HEK293 (cell line): Measurements from ENCODE around the gene EZH2.

Source experiments
- KLF1 ChIP-seq: fragments of 450-650 bp; formaldehyde crosslinking; IDR thresholded peaks from 2 replicates; pipeline ENCODE4 v1.5.1; 2016; ENCODE audit warnings: missing biosample characterization, missing genetic modification characterization
- SCRT1 ChIP-seq: fragments of 450-650 bp; formaldehyde crosslinking; IDR thresholded peaks from 2 replicates; pipeline ENCODE4 v1.5.1; 2016; ENCODE audit warnings: missing biosample characterization, missing genetic modification characterization, borderline replicate concordance
- SCRT2 ChIP-seq: fragments of 450-650 bp; formaldehyde crosslinking; IDR thresholded peaks from 2 replicates; pipeline ENCODE4 v1.5.1; 2016; ENCODE audit warnings: missing biosample characterization, missing genetic modification characterization
- ZBTB1 ChIP-seq: fragments of 450-650 bp; formaldehyde crosslinking; IDR thresholded peaks from 2 replicates; pipeline ENCODE4 v1.5.1; 2016; ENCODE audit warnings: missing biosample characterization, missing genetic modification characterization
- ZBTB20 ChIP-seq: fragments of 450-650 bp; formaldehyde crosslinking; IDR thresholded peaks from 2 replicates; pipeline ENCODE4 v1.5.1; 2016; ENCODE audit warnings: missing biosample characterization, missing genetic modification characterization
- ZBTB21 ChIP-seq: fragments of 450-650 bp; formaldehyde crosslinking; IDR thresholded peaks from 2 replicates; pipeline ENCODE4 v1.5.1; 2017; ENCODE audit warnings: missing biosample characterization, missing genetic modification characterization
- ZBTB44 ChIP-seq: fragments of 450-650 bp; IDR thresholded peaks from 2 replicates; pipeline ENCODE4 v1.5.1; 2018; ENCODE audit warnings: missing biosample characterization, mild to moderate bottlenecking, missing genetic modification characterization
- ZBTB8A ChIP-seq: fragments of 450-650 bp; formaldehyde crosslinking; IDR thresholded peaks from 2 replicates; pipeline ENCODE4 v1.5.1; 2016; ENCODE audit warnings: missing biosample characterization, missing genetic modification characterization
- ZNF114 ChIP-seq: fragments of 450-650 bp; formaldehyde crosslinking; IDR thresholded peaks from 2 replicates; pipeline ENCODE4 v1.5.0; 2017; ENCODE audit warnings: missing biosample characterization, missing genetic modification characterization
- ZNF175 ChIP-seq: fragments of 450-650 bp; formaldehyde crosslinking; IDR thresholded peaks from 2 replicates; pipeline ENCODE4 v1.5.1; 2016; ENCODE audit warnings: missing biosample characterization, missing genetic modification characterization
- ZNF18 ChIP-seq: fragments of 450-650 bp; formaldehyde crosslinking; IDR thresholded peaks from 2 replicates; pipeline ENCODE4 v1.5.1; 2016; ENCODE audit warnings: missing biosample characterization, missing genetic modification characterization
- ZNF2 ChIP-seq: fragments of 450-650 bp; formaldehyde crosslinking; IDR thresholded peaks from 2 replicates; pipeline ENCODE4 v1.5.1; 2016; ENCODE audit warnings: missing biosample characterization, missing genetic modification characterization
- ZNF248 ChIP-seq: fragments of 450-650 bp; formaldehyde crosslinking; IDR thresholded peaks from 2 replicates; pipeline ENCODE4 v1.5.1; 2017; ENCODE audit warnings: missing biosample characterization, missing genetic modification characterization
- ZNF302 ChIP-seq: fragments of 450-650 bp; formaldehyde crosslinking; IDR thresholded peaks from 2 replicates; pipeline ENCODE4 v1.5.1; 2016; ENCODE audit warnings: missing biosample characterization, missing genetic modification characterization, low read depth
- ZNF350 ChIP-seq: fragments of 450-650 bp; formaldehyde crosslinking; IDR thresholded peaks from 2 replicates; pipeline ENCODE4 v1.5.0; 2017; ENCODE audit warnings: missing biosample characterization, mild to moderate bottlenecking, missing genetic modification characterization
- ZNF404 ChIP-seq: fragments of 450-650 bp; formaldehyde crosslinking; IDR thresholded peaks from 2 replicates; pipeline ENCODE4 v1.5.1; 2017; ENCODE audit warnings: missing biosample characterization, missing genetic modification characterization
- ZNF423 ChIP-seq: fragments of 450-650 bp; formaldehyde crosslinking; IDR thresholded peaks from 2 replicates; pipeline ENCODE4 v1.5.1; 2016; ENCODE audit warnings: missing biosample characterization, missing genetic modification characterization
- ZNF518A ChIP-seq: fragments of 450-650 bp; formaldehyde crosslinking; conservative IDR thresholded peaks from 2 replicates; pipeline ENCODE4 v1.5.1; 2016; ENCODE audit warnings: low read depth, missing biosample characterization, missing genetic modification characterization
- ZNF558 ChIP-seq: fragments of 450-650 bp; formaldehyde crosslinking; IDR thresholded peaks from 2 replicates; pipeline ENCODE4 v1.5.1; 2016; ENCODE audit warnings: missing biosample characterization, missing genetic modification characterization
- ZNF560 ChIP-seq: fragments of 450-650 bp; formaldehyde crosslinking; IDR thresholded peaks from 2 replicates; pipeline ENCODE4 v1.5.1; 2017; ENCODE audit warnings: missing biosample characterization, missing genetic modification characterization, borderline replicate concordance
- ZNF580 ChIP-seq: fragments of 450-650 bp; formaldehyde crosslinking; IDR thresholded peaks from 2 replicates; pipeline ENCODE4 v1.5.1; 2016; ENCODE audit warnings: missing biosample characterization, missing genetic modification characterization
- ZNF621 ChIP-seq: fragments of 450-650 bp; formaldehyde crosslinking; IDR thresholded peaks from 2 replicates; pipeline ENCODE4 v1.5.1; 2017; ENCODE audit warnings: missing biosample characterization, missing genetic modification characterization
- ZNF701 ChIP-seq: fragments of 450-650 bp; formaldehyde crosslinking; IDR thresholded peaks from 2 replicates; pipeline ENCODE4 v1.5.1; 2016; ENCODE audit warnings: missing biosample characterization, missing genetic modification characterization
- ZNF768 ChIP-seq: fragments of 450-650 bp; formaldehyde crosslinking; IDR thresholded peaks from 2 replicates; pipeline ENCODE4 v1.5.1; 2018; ENCODE audit warnings: missing biosample characterization, mild to moderate bottlenecking, missing genetic modification characterization
- ZNF792 ChIP-seq: fragments of 450-650 bp; formaldehyde crosslinking; IDR thresholded peaks from 2 replicates; pipeline ENCODE4 v1.5.1; 2016; ENCODE audit warnings: missing biosample characterization, missing genetic modification characterization
- ZNF843 ChIP-seq: fragments of 450-650 bp; formaldehyde crosslinking; IDR thresholded peaks from 2 replicates; pipeline ENCODE4 v1.5.1; 2016; ENCODE audit warnings: missing biosample characterization, missing genetic modification characterization
- ZSCAN4 ChIP-seq: fragments of 450-650 bp; formaldehyde crosslinking; IDR thresholded peaks from 2 replicates; pipeline ENCODE4 v1.5.1; 2017; ENCODE audit warnings: missing biosample characterization, missing genetic modification characterization
- TF ChIP-seq, protein P1 (sequence below): fragments of 450-650 bp; formaldehyde crosslinking; IDR thresholded peaks from 2 replicates; pipeline ENCODE4 v1.5.1; 2016; ENCODE audit warnings: missing biosample characterization, missing genetic modification characterization
- TF ChIP-seq, protein P2 (sequence below): fragments of 450-650 bp; formaldehyde crosslinking; IDR thresholded peaks from 2 replicates; pipeline ENCODE4 v1.5.1; 2017; ENCODE audit warnings: missing biosample characterization, missing genetic modification characterization

EZH2 gene

DNA sequence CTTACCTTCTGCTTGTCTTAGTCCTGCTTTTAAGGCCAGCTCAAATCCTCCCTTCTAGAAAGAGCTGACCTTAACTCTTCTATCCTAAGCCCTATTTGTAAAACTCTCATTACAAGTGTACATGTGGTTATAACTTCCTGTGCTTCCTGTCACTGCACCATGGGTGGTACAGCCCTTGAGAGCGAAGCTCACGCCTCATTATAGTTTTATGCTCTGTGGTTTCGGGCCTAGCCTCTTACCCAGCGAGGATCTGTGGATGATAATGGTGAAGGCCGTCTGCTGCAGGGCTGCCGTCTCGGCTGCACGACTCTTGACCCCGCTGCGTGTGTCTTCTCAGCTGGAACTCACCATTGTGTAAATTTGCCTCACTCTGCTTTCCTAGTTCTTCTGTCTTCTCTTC, 110.8 kb downstream of the EZH2 start (continued):
- TF ChIP-seq, protein P1, sequence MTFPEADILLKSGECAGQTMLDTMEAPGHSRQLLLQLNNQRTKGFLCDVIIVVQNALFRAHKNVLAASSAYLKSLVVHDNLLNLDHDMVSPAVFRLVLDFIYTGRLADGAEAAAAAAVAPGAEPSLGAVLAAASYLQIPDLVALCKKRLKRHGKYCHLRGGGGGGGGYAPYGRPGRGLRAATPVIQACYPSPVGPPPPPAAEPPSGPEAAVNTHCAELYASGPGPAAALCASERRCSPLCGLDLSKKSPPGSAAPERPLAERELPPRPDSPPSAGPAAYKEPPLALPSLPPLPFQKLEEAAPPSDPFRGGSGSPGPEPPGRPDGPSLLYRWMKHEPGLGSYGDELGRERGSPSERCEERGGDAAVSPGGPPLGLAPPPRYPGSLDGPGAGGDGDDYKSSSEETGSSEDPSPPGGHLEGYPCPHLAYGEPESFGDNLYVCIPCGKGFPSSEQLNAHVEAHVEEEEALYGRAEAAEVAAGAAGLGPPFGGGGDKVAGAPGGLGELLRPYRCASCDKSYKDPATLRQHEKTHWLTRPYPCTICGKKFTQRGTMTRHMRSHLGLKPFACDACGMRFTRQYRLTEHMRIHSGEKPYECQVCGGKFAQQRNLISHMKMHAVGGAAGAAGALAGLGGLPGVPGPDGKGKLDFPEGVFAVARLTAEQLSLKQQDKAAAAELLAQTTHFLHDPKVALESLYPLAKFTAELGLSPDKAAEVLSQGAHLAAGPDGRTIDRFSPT (tag by site-specific recombination): 0 out of 2 replicates have a peak, but pooled peaks have one; percentile 53
- TF ChIP-seq ZBTB1 (no peak), ZNF621 (tag by site-specific recombination) (no peak), ZNF701 (tag by site-specific recombination) (no peak), ZBTB8A (0 out of 2 replicates have a peak, but pooled peaks have one; percentile 54), ZBTB20 (tag by site-specific recombination) (no peak), ZNF518A (tag by site-specific recombination) (no peak), ZNF175 (tag by site-specific recombination) (no peak), ZNF423 (tag by site-specific recombination) (no peak), ZNF302 (tag by site-specific recombination) (no peak), SCRT1 (tag by site-specific recombination) (no peak), KLF1 (tag by site-specific recombination) (no peak), ZNF404 (tag by site-specific recombination) (no peak), SCRT2 (tag by site-specific recombination) (no peak), ZNF2 (tag by site-specific recombination) (no peak), ZNF114 (tag by site-specific recombination) (no peak), ZNF792 (tag by site-specific recombination) (no peak), ZBTB21 (tag by site-specific recombination) (peak; percentile 71), ZNF843 (tag by site-specific recombination) (peak; percentile 58; the same call in 1 of the 2 replicates), ZNF580 (tag by site-specific recombination) (no peak), ZSCAN4 (tag by site-specific recombination) (no peak), ZNF768 (tag by site-specific recombination) (no peak), ZNF560 (tag by site-specific recombination) (no peak), ZNF350 (tag by site-specific recombination) (no peak), ZNF18 (tag by site-specific recombination) (no peak), ZNF248 (no peak), ZBTB44 (tag by site-specific recombination) (peak; percentile 92), ZNF558 (tag by site-specific recombination) (peak; percentile 68; the same call in 1 of the 2 replicates)
- TF ChIP-seq, protein P2, sequence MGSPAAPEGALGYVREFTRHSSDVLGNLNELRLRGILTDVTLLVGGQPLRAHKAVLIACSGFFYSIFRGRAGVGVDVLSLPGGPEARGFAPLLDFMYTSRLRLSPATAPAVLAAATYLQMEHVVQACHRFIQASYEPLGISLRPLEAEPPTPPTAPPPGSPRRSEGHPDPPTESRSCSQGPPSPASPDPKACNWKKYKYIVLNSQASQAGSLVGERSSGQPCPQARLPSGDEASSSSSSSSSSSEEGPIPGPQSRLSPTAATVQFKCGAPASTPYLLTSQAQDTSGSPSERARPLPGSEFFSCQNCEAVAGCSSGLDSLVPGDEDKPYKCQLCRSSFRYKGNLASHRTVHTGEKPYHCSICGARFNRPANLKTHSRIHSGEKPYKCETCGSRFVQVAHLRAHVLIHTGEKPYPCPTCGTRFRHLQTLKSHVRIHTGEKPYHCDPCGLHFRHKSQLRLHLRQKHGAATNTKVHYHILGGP: no peak
